Omental fat pad (tissue), 4 donors: ENCODE results near the gene DLG5. TPM values are rescaled to one million over a fixed set of nuclear protein-coding genes. Genes with fewer than 3 reads are reported as not detected.

Experiments
- ATAC-seq: fragments of 150-250 bp; one replicate; pipeline ENCODE4 v1.9.1; 2016; ENCODE audit warnings: mild to moderate bottlenecking, moderate library complexity; ENCODE audit not compliant: low FRiP score
- DNase-seq: peaks from one replicate; pipeline ENCODE4 v3.0.0-alpha.2; 2019; ENCODE audit warnings: low spot score
- CTCF ChIP-seq, 3 donors: fragments of 450-650 bp; IDR thresholded peaks; one replicate each; pipeline ENCODE4 v1.5.1; 2016 to 2017; ENCODE audit warnings: antibody characterized with exemption in 3 of 3, mild to moderate bottlenecking in 3 of 3, moderate library complexity in 2 of 3
- total RNA-seq, 4 donors: library from RNA; depleted of rRNA; stranded (reverse); fragments of >200 nt; gene quantifications; one replicate each; pipeline ENCODE4 v1.1.0, GENCODE V29; 2016

Gene DLG5
- total RNA-seq, 4 donors from 2014 or later = 28.1 to 42.7 (median 38.3) TPM

GRCh38 chr10:77884181-77884580 is 42.4 kb downstream of the DLG5 start:
- ATAC-seq = no peak
- no peak for DNase-seq
- TF ChIP-seq CTCF (IDR thresholded peaks at IDR 0.05) = no peak

DNA sequence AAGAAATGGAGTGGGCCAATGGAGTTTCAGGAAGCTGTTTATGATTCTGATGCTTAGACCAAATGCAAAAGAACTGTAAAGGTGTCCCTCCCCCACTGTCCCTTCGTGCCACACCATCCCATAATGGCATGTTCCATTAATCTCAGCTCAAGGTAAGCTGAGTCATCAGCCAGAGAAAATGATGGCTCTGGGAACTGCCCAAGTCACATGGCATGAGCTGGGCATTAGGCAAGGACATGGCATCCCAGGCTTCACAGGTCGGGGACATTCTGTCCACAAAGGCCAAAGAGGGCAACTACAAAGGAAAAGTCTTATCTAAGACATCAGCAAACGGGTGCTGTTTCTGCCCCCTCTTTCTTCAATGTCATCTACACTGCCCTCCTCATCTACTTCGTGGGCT is 44.9 kb downstream of the DLG5 start:
- DNase-seq = no peak
- TF ChIP-seq CTCF (IDR thresholded peaks at IDR 0.05) = no peak
- ATAC-seq = no peak

- no peak for TF ChIP-seq CTCF (IDR thresholded peaks at IDR 0.05)
- DNase-seq = no peak
- no peak for ATAC-seq
Observed at GRCh38 chr10:77881222-77881621, 45.3 kb downstream of the DLG5 start.

DNA sequence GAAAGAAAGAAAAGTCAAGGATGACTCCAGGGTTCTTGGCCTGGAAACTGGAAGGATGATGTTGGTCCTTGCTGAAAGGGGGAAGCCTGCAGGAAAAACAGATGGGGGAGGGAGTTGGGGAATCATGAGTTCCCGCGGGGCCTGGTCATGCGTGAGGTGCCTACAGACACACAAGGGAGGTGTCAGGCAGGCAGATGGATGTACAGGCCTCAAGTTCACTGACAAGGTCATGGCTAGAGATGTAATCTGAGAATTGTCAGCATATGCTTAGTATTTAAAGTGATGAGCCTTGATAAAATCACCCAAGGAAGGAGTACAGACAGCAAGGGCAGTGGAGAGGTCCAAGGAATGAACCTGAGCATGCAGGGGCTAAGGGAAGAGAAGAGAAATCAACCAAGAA is 46.8 kb downstream of the DLG5 start:
- ATAC-seq = no peak
- DNase-seq = no peak
- no peak for TF ChIP-seq CTCF (IDR thresholded peaks at IDR 0.05)

GRCh38 chr10:77879065-77879464 is 47.5 kb downstream of the DLG5 start:
- TF ChIP-seq CTCF (IDR thresholded peaks at IDR 0.05) = no peak
- DNase-seq (no peak), ATAC-seq (no peak)

GRCh38 chr10:77877441-77878344 is 48.9 kb downstream of the DLG5 start:
- ATAC-seq (peak; percentile 92), DNase-seq (no peak)
- no peak for TF ChIP-seq CTCF (IDR thresholded peaks at IDR 0.05)

- DNase-seq = no peak
- TF ChIP-seq CTCF (IDR thresholded peaks at IDR 0.05) = no peak
Observed at GRCh38 chr10:77875730-77876129, 50.8 kb downstream of the DLG5 start.

More at GRCh38 chr10:77875730-77876129, 50.8 kb downstream of the DLG5 start:
- ATAC-seq = no peak
